Measurements from ENCODE around the gene MAGED2. TPM values are rescaled to one million over a fixed set of nuclear protein-coding genes. Genes with fewer than 3 reads are reported as not detected.
"Not testable (repeated sequence)": the region's sequence is repeated elsewhere in the genome, so short reads cannot be mapped to it uniquely, and the experiment has no call there.

Gene MAGED2
- total and polyA plus RNA-seq, 2 experiments from 2014 or later, result 509 to 612 TPM

DNA sequence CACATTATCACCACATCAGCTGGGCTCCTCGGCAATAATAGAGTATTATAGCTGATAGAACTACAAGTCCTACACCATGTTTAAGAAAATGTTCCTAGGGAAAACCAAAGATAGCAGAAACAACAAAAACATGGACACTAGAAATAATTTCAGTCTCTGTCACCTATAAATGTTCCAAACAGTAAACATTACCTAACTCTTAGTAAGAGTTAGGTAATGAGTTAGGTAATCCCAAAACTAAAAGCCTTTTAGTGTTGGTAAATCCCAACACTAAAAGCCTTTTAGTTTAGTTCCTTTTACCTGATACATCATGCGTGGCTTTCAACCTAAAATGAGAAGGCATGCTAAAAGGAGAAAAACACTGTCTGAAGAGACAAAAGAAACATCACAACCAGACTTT lies 35.5 kb downstream of the MAGED2 start:
- H4K20me1 ChIP-seq (ENCODE audit: insufficient read depth, poor library complexity, severe bottlenecking), result no peaks in the 10 kb centered on the region
- H3K36me3 ChIP-seq (replicated peaks; ENCODE audit: insufficient read depth, low read depth), result no peaks in the 10 kb centered on the region
- no peak for DNase-seq (ENCODE audit: low spot score)
- no peak overlapping the region for H3K4me3 ChIP-seq
- H3K4me1 ChIP-seq (ENCODE audit: insufficient read depth), result peaks cover 6% of the 10 kb centered on the region
- H3K9me3 ChIP-seq (ENCODE audit: low read depth), result no peaks in the 10 kb centered on the region
- TF ChIP-seq EZH2 (IDR thresholded peaks at IDR 0.05; ENCODE audit: borderline replicate concordance), result no peak
- TF ChIP-seq, protein P1, sequence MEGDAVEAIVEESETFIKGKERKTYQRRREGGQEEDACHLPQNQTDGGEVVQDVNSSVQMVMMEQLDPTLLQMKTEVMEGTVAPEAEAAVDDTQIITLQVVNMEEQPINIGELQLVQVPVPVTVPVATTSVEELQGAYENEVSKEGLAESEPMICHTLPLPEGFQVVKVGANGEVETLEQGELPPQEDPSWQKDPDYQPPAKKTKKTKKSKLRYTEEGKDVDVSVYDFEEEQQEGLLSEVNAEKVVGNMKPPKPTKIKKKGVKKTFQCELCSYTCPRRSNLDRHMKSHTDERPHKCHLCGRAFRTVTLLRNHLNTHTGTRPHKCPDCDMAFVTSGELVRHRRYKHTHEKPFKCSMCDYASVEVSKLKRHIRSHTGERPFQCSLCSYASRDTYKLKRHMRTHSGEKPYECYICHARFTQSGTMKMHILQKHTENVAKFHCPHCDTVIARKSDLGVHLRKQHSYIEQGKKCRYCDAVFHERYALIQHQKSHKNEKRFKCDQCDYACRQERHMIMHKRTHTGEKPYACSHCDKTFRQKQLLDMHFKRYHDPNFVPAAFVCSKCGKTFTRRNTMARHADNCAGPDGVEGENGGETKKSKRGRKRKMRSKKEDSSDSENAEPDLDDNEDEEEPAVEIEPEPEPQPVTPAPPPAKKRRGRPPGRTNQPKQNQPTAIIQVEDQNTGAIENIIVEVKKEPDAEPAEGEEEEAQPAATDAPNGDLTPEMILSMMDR (IDR thresholded peaks at IDR 0.05; ENCODE audit: poor library complexity), result no peak
- TF ChIP-seq EZH2phosphoT487 (IDR thresholded peaks at IDR 0.05; ENCODE audit: low read depth, severe bottlenecking, unreplicated experiment), result no peak
- H3K4me2 ChIP-seq, result no peak overlapping the region
- H3K27me3 ChIP-seq, result no peaks in the 10 kb centered on the region
- no peak overlapping the region for H2AFZ ChIP-seq
- no peaks in the 10 kb centered on the region for H3K79me2 ChIP-seq
- H3K9me2 ChIP-seq (replicated peaks; ENCODE audit: insufficient read depth), result no peaks in the 10 kb centered on the region
- H3K27ac ChIP-seq, result no peak overlapping the region
- 82% methylated on average over 2 of the region's 2 CpGs for WGBS (ENCODE audit: low lambda C conversion rate, missing lambda C conversion rate)

DNA sequence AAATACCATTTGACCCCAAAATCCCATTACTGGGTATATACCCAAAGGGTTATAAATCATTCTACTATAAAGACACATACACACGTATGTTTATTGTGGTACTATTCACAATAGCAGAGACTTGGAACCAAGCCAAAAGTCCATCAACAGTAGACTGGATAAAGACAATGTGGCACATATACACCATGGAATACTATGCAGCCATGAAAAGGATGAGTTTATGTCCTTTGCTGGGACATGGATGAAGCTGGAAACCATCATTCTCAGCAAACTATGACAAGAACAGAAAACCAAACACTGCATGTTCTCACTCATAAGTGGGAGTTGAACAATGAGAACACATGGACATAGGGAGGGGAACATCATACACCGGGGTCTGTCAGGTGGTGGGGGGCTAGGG lies 40.2 kb downstream of the MAGED2 start:
- H3K27ac ChIP-seq; H3K36me3 ChIP-seq (replicated peaks; ENCODE audit: insufficient read depth, low read depth); H3K4me2 ChIP-seq; DNase-seq (ENCODE audit: low spot score); H2AFZ ChIP-seq; H3K27me3 ChIP-seq; H3K9me2 ChIP-seq (replicated peaks; ENCODE audit: insufficient read depth); H3K4me3 ChIP-seq; H4K20me1 ChIP-seq (ENCODE audit: insufficient read depth, poor library complexity, severe bottlenecking); H3K4me1 ChIP-seq (ENCODE audit: insufficient read depth); H3K9me3 ChIP-seq (ENCODE audit: low read depth); H3K79me2 ChIP-seq: not testable (repeated sequence)
- WGBS (ENCODE audit: low lambda C conversion rate, missing lambda C conversion rate), result 80% methylated on average over 2 of the region's 2 CpGs

DNA sequence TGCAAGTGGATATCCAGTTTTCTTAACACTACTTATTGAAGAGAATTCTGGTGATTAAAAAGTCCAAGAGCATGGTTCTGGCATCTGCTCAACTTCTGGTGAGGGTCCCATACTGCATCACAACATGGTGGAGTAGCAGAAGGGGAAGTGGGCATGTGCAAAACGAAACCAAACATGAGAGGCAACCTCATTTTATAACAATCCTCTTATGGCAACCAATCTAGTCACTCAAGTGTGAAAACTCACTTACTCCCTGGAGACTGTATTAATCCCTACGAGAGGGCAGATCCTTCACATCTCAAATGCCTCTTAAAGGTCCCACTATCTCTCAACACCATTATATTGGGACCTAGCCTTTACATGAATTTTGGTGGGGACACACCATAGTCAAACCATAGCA lies 57.7 kb downstream of the MAGED2 start:
- no peak overlapping the region for H3K4me3 ChIP-seq
- no peak for TF ChIP-seq EZH2phosphoT487 (IDR thresholded peaks at IDR 0.05; ENCODE audit: low read depth, severe bottlenecking, unreplicated experiment)
- no peak for TF ChIP-seq EZH2 (IDR thresholded peaks at IDR 0.05; ENCODE audit: borderline replicate concordance)
- TF ChIP-seq, protein P1 (IDR thresholded peaks at IDR 0.05; ENCODE audit: poor library complexity), result no peak

More for the DNA sequence above, 57.7 kb downstream of the MAGED2 start:
- Histone ChIP-seq H3K9me2 (replicated peaks; ENCODE audit: insufficient read depth) (no peaks in the 10 kb centered on the region), H3K79me2 (no peaks in the 10 kb centered on the region), H3K4me1 (ENCODE audit: insufficient read depth) (no peaks in the 10 kb centered on the region), H3K27me3 (no peaks in the 10 kb centered on the region), H3K36me3 (replicated peaks; ENCODE audit: insufficient read depth, low read depth) (no peaks in the 10 kb centered on the region), H3K9me3 (ENCODE audit: low read depth) (no peaks in the 10 kb centered on the region), H2AFZ (no peak overlapping the region), H3K27ac (no peak overlapping the region), H3K4me2 (no peak overlapping the region), H4K20me1 (ENCODE audit: insufficient read depth, poor library complexity, severe bottlenecking) (no peaks in the 10 kb centered on the region)
- DNase-seq (ENCODE audit: low spot score), result no peak
- WGBS (ENCODE audit: low lambda C conversion rate, missing lambda C conversion rate), result 46% methylated on average over 2 of the region's 2 CpGs

Small RNA genes lying within 50 kb of the gene (small RNA-seq; reads per million reads assigned to genes)
- gene AL049732.1 (not detected), gene SNORA11 (151 reads per million, percentile 98 among the genes with 10 or more reads in this experiment)

Other genes starting within 250 kb of the MAGED2 start
- not detected in 2 replicates for gene ITIH6, start 9.5 kb upstream of the MAGED2 start, total RNA-seq
- gene ITIH6, start 9.5 kb upstream of the MAGED2 start, polyA plus RNA-seq, result not detected in 2 replicates
- 46.2 and 53.5 TPM in 2 replicates for gene TRO, start 113.1 kb downstream of the MAGED2 start, total RNA-seq
- gene TRO, start 113.1 kb downstream of the MAGED2 start, polyA plus RNA-seq, result 65.7 and 89.2 TPM in 2 replicates
- gene PFKFB1, start 186.4 kb downstream of the MAGED2 start, total RNA-seq, result 1.5 and 2.1 TPM in 2 replicates
- gene PFKFB1, start 186.4 kb downstream of the MAGED2 start, polyA plus RNA-seq, result 0.59 and 1.4 TPM in 2 replicates
- gene APEX2, start 192.6 kb downstream of the MAGED2 start, total RNA-seq, result 11.5 and 13.8 TPM in 2 replicates
- gene APEX2, start 192.6 kb downstream of the MAGED2 start, polyA plus RNA-seq, result 19.1 and 19.9 TPM in 2 replicates
- gene ALAS2, start 223.2 kb downstream of the MAGED2 start, total RNA-seq, result 0.36 TPM in 1 of 2 replicates, not detected in the other
- gene ALAS2, start 223.2 kb downstream of the MAGED2 start, polyA plus RNA-seq, result not detected in 2 replicates

Data from hepatocyte (in vitro differentiated cells).